DMS114 treated with DMSO at 0.1 percent for 48 hours (cell line): ENCODE data around the gene TP53BP2.
"Not testable (repeated sequence)": the region's sequence is repeated elsewhere in the genome, so short reads cannot be mapped to it uniquely, and the experiment has no call there.

ENCODE experiments used
- DNase-seq: peaks from one replicate; lab custom pipeline; 2025; ENCODE audit not compliant: unreplicated experiment; lab: John Stamatoyannopoulos, UW

The TP53BP2 gene

DNA sequence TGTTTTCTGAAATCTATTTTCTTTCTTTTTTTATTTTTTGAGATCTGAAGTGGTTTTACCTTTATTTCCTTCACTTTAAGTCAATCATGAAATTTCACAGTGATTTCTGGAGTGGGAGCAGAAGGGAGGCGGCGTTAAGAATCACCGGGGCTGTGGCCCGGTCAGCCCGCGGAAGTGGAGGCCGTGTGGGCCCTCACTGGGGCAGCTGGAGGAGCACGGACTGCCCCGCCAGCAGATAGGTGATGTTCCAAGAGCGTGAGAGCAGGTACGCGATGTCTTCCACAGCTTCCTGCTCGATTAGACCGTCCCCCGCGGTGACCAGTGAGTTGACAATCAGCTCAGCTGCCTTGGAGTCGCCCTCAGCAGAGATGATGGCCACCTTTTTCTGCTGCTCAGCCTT is 10.6 kb upstream of the TP53BP2 start:
- no peak for DNase-seq

GRCh38 chr1:223853748-223854147 is 8.0 kb upstream of the TP53BP2 start:
- DNase-seq: no peak

- DNase-seq: no peak
Observed at GRCh38 chr1:223853275-223853674, 7.5 kb upstream of the TP53BP2 start.

DNA sequence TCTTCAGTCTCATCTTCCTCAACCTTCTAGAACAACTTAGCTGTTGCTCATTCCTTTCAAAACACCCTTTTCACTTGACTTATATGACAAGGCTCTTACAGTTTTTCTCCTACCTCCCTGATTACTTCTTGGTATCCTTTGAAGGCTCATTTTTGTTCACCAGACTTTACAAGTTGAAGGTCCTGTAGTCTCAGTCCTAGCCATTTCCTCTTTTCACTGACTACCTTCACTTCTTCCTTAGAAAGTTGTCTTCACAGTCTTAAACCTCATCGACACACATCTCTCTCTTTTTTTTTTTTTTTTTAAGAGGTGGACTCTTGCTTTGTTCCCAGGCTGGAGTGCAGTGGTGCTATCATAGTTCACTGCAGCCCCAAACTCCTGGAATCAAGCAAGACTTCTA is 6.6 kb upstream of the TP53BP2 start:
- no peak for DNase-seq

DNA sequence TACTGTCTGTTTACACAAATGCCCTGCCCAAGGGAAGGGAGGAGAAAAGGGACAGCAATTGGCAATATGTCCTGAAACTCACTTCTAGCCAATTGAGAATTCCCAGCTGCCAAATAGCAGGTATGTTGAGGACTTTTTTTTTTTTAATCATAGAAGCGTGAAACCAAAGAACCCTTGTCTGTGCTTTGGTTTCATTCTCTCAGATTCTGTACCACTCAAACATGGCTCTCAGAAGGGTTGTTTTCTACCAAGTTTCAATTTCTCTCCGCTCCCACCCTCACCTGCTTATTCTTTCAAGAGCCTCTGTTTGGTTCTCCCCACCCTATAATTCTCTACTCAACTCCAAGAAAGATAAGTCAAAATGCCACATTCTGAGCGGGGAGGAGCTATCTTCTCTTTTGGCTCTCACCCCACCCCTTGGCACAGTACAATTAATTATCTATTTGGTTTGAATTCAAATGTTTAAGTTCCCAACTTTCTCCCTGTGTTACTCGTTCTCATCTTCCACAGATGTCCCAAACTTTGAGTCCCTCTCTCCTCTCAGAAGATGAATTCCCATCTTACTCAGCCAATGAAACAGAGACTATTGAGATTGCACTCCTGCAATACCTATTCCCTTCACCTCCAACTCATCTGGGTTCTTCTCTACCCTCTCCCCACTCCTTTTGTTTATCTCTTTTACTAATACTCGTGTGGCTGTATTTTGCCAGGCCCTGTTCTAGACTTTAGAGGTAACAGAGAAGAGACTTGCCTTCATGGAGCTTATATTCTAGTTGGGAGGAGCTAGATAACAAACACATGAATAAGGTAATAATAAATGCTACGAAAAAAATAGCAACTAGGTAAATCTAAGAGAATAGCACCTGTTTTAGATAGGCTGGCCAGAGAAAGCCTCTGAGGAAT is 3.9 kb upstream of the TP53BP2 start:
- no peak for DNase-seq

DNA sequence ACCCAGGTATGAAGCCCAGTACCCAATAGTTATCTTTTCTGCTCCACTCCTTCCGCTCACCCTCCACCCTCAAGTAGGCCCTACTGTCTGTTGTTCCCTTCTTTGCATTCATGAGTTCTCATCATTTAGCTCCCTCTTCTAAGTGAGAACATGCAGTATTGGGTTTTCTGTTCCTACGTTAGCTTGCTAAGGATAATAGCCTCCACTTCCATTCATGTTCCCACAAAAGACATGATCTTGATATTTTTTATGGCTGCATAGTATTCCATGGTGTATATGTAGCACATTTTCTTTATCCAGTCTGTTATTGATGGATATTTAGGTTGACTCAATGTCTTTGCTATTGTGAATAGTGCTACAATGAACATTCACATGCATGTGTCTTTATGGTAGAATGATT is 2.8 kb upstream of the TP53BP2 start:
- DNase-seq: no peak

- DNase-seq: no peak
Observed at GRCh38 chr1:223847781-223848345, 2.1 kb upstream of the TP53BP2 start.

GRCh38 chr1:223845037-223845809 is 524 bp downstream of the TP53BP2 start:
- no peak for DNase-seq

DNA sequence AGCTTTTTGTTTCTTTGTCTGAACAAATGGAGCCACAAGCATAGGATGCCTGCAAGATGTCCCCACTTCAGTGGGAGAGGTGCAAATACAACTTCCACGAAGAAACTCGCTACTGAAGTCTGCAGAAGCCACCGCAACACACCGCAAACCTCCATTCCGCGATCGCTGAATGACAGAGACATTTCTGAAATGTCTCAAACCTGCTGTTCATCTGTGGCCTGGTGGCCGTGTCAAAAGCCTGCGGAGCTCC is 1.0 kb downstream of the TP53BP2 start:
- DNase-seq: no peak

DNA sequence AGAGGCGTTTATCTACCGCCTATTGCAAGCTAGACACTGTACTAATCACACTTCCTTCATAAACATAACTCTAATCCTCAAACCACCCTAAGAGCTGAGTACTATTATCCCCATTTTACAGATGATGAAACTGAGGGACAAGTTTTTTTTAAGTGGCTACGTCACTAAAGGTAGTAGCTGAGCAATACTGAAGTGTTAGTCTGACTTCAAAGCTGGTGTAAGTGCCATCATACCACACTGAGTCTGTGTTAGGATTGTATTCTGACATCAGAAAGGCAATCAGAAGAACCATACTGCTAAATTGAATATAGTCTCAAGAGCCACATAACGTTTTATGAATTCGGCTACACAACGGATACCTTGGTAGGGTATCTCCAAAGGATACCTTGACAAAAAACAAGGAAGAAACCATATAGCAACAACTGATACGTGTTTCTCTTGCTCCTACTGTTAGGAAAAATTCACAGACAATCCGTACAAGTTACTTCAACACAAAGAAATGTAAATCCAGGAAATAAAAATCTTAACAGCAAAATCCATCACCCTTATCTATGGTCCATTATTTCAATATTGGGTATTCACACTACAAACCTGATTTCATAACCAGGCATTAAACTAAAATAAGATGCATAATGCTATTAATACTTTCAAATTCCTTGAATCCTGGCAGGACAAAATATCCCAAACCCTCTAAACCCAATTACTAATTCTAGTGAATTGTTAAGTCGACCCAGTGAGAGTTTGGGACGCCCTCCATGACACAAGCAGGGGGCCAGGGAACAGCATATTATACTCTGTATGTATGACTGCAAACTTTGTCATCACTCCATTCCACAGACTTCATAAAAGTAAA is 1.6 kb downstream of the TP53BP2 start:
- no peak for DNase-seq

GRCh38 chr1:223842784-223843183 is 3.0 kb downstream of the TP53BP2 start:
- DNase-seq: no peak

GRCh38 chr1:223841977-223842623 is 3.6 kb downstream of the TP53BP2 start:
- DNase-seq: not testable (repeated sequence)

DNA sequence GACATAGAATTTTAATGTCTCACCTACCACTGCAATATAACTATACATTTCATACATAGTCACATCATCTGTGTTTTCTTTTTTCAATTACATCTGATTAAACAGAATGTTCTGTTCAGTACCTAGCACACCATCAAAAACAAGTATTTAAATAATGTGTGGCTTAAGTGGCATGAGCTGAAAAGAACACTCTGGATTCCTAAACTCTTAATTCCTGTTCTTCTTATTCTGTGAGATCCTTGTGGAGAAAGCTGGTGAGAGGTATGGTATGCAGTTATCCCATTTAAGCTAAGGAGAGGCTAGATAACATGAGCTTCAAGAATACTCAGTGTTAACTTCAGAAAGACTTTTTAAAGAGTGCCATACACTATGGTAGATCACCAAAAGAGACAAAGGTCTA is 5.5 kb downstream of the TP53BP2 start:
- DNase-seq: no peak

- DNase-seq: no peak
Observed at GRCh38 chr1:223838125-223838854, 7.5 kb downstream of the TP53BP2 start.

GRCh38 chr1:223837687-223838086 is 8.1 kb downstream of the TP53BP2 start:
- DNase-seq: no peak

DNA sequence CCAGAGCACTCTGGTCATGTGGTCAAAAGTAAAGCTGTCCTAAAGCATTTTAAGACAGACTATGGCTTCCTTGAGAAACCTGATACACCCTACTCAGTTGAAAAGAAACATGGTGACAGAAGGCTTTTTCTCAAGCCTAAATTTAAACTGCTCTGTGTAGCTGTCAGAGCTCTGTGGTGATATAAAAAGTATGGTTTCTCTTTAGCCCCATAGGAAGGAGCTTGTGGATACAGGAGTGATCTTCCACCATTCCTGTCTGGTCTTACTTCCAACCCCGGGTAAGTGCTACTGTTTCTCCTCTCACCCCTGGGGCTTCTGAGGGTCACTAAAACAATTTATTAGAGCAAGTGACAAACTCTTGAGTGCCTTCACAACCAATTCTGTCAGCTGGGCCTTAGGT is 8.5 kb downstream of the TP53BP2 start:
- no peak for DNase-seq

DNA sequence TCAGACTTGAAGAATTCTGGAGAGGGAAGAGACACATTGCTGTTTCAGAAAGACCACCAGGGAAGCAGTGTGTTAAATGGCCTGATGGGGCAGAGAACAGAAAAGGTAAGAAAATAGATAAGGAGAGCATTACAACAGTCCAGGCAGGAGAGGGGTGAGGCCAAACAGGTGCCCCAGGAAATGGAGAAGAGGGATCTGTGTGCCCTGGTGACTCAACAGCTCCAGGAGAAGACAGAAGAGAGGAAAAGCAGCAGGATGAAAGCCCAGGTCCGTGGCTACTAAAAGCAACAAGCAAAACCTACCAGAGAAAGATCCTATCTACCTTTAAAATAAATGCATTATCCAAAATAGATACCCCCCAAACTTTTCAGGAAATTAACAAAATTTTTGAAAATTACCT is 9.2 kb downstream of the TP53BP2 start:
- no peak for DNase-seq

- DNase-seq: no peak
Observed at GRCh38 chr1:223835754-223836153, 10.0 kb downstream of the TP53BP2 start.

DNA sequence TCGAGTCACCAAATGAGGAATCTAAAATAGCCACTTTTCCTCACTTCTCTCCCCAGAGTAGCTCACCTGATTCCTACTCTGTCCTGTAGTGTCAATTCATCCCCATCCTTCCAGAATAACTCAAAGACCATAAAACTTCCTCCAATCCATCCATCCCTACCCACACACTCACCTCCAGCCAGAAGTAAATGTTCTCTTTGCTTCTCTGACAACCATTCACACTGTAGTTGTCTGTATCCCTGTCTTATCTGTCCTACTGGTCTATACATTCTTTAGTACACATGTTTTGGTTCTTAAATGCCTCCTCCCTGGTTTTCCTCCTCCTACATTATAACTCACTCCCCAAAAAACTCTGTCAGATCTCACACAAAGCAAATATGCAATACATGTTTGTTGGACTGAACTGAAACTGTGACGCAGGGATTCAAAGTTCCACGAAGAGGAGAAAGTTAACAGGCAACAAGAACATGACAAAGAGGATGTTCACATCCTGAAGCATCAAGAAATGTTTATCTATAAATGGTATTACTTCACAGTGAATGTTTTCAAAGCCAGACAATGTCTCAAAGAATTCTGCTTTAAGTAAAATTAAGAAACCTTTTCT is 11.0 kb downstream of the TP53BP2 start:
- DNase-seq: no peak

DNA sequence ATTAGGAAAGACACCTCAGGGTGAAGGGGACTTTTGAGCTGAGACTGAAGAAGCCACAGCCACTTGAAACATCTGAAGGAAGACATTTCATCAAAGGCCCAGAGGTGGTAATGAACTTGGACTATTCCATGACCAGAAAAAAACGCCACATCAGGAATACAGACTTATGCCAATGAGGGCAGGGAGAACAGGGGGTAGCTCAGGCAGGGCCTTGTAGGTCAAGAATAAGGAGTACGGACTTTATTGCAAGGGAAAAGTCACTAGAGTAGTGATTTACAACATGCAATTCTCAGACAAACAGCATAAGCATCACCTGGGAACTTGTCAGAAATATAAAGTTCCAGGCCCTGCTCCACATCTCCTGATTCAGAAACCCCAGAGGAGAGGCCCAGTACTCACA is 11.8 kb downstream of the TP53BP2 start:
- DNase-seq: no peak
